NCI-H2081 treated with DMSO at 0.1 percent for 48 hours (cell line): ENCODE results near the gene PLPP2.
"Not testable (repeated sequence)": the region's sequence is repeated elsewhere in the genome, so short reads cannot be mapped to it uniquely, and the experiment has no call there.

Experiments used
- DNase-seq: peaks from one replicate; lab custom pipeline; 2025; lab: John Stamatoyannopoulos, UW

The PLPP2 gene

DNA sequence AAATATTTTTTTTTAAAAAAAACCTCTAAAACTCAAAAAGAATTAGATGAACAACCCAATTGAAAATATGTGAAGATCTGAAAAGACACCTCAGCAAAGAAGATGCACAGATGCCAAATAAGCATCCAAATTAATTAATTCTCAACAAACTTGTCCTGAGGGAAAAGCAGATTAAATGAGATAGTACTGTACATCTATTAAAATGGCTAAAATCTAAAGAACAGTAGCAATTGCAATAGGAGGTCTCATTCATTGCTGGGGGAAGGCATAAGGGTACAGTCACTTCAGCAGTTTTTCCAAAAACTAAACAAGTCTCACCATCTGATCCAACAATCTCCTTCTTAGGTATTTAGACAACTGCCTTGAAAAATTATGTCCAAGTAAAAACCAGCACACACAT lies 22.0 kb downstream of the PLPP2 start:
- DNase-seq, result no peak

DNA sequence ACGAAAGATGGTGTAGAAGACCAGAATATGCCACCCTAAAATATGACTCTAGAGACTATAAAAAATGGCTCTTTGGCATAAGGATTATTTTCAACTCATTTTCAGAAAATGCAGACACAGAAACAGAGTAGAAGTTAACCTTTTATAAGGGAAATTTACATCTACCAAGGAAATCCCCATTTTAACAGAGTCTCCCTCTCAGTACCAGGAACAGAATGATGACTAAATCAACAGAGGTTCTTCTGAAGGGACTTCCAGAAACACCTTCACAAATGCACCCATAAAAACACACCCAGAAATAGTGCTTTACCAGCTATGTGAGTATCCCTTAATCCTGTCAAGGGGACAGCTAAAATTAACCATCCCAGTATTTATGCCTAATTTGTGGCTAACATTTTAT lies 29.1 kb downstream of the PLPP2 start:
- no peak for DNase-seq

DNA sequence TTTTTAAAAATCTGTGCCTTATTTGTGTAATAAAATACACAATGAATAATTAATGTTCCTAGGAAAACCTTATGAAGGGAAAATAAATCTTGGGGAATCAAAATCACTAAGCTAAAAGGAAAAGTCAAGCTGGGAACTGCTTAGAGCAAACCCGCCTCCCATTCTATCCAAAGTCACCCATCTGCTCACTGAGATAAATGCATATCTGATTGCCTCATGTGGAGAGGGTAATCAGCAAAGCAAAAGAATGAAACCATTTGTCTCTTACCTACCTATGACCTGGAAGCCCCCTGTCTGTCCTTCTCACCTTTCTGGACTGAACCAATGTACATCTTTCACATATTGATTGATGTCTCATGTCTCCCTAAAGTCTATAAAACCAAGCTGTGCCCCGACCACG lies 34.4 kb downstream of the PLPP2 start:
- DNase-seq, result not testable (repeated sequence)

DNA sequence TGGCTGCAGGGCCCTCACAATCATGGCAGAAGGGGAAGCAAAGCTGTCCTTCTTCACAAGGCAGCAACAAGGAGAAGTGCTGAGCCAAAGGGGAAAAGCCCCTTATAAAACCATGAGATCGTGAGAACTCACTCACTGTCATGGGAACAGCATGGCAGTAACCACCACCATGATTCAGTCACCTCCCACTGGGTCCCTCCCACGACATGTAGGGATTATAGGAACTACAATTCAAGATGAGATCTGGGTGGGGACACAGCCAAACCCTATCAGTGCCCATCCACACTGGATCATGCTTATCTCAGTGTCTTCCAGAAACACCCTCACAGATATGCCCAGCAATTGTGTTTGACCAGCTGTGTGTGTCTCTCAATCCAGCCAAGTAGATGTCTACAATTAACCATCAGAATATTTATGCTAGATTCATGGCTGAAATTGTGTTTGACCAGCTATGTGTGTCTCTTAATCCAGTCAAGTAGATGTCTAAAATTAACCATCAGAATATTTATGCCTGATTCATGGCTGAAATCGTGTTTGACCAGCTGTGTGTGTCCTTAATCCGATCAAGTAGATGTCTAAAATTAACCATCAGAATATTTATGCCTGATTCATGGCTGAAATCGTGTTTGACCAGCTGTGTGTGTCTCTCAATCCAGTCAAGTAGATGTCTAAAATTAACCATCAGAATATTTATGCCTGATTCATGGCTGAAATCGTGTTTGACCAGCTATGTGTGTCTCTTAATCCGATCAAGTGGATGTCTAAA lies 38.6 kb downstream of the PLPP2 start:
- DNase-seq, result not testable (repeated sequence)

DNA sequence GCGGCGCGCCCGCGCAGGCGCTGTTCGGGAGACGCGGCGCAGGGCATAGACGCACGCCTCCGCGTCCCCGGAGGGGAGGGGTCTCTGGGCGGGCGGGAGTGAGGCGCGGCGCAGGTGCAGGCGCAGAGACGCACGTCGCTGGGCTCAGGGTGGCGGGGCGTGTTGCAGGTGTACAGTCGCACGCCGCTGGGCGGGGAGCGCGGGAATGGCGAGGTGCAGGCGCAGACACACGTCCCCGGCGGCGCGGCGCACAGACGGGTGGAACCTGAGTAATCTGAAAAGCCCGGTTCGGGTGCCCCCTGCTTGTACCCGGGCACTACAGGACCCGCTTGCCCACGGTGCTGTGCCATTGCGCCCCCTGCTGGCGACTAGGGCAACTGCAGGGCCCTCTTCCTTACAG lies 44.7 kb downstream of the PLPP2 start:
- DNase-seq, result no peak

DNA sequence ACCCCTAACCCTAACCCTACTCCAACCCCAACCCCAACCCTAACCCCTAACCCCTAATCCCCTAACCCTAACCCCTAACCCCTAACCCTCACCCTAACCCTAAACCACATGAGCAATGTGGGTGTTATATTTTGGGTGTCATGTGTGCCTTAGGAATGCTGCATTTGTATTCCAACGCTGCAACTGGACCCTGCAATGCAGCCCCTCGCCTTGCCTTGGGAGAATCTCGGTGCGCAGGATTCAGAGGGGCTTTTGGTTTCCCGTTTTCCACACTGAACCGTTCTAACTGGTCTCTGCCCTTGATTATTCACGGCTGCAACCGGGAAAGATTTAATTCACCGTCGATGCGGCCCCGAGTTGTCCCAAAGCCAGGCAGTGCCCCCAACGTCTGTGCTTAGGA lies 45.3 kb downstream of the PLPP2 start:
- DNase-seq, result not testable (repeated sequence)

DNA sequence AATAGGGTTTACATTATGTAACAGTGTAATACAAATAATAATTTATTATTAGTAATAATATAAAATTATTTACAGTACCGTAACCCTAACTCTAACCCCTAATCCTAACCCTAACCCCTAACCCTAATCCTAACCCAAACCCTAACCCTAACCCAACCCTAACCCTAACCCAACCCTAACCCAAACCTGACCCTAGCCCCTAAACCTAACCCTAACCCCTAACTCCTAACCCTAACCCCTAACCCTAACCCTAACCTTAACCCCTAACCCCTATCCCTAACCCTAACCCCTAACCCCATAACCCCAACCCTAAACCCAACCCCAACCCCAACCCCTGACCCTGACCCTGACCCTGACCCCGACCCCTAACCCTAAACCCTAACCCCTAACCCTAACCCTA lies 45.7 kb downstream of the PLPP2 start:
- no peak for DNase-seq
